Stimulated activated CD8-positive, alpha-beta memory T cell treated with anti-CD3 and anti-CD28 coated beads, Interleukin-4, amount 100 ng/mL, for 48 hours (primary cell): Measurements from ENCODE around the gene ECHDC3.
A peak's percentile ranks its signal among the peaks of the same experiment; 100 is the strongest.

Source experiments
- DNase-seq: peaks from one replicate; pipeline ENCODE4 v3.0.0-alpha.2; 2020

The ECHDC3 gene

GRCh38 chr10:11754620-11755019 lies 12.4 kb downstream of the ECHDC3 start:
- DNase-seq, result no peak

GRCh38 chr10:11755512-11756263 lies 13.5 kb downstream of the ECHDC3 start:
- no peak for DNase-seq

- no peak for DNase-seq
Observed at GRCh38 chr10:11756766-11757315, 14.7 kb downstream of the ECHDC3 start.

GRCh38 chr10:11757454-11757820 lies 15.3 kb downstream of the ECHDC3 start:
- DNase-seq, result no peak

- DNase-seq, result peak; percentile 91
Observed at GRCh38 chr10:11757821-11758463, 15.8 kb downstream of the ECHDC3 start.

GRCh38 chr10:11758527-11759236 lies 16.5 kb downstream of the ECHDC3 start:
- no peak for DNase-seq

GRCh38 chr10:11759347-11759746 lies 17.2 kb downstream of the ECHDC3 start:
- no peak for DNase-seq

GRCh38 chr10:11760151-11760550 lies 18.0 kb downstream of the ECHDC3 start:
- DNase-seq, result no peak

- DNase-seq, result no peak
Observed at GRCh38 chr10:11760861-11761260, 18.7 kb downstream of the ECHDC3 start.

GRCh38 chr10:11761431-11761830 lies 19.2 kb downstream of the ECHDC3 start:
- DNase-seq, result no peak

GRCh38 chr10:11762706-11763500 lies 20.7 kb downstream of the ECHDC3 start:
- no peak for DNase-seq

GRCh38 chr10:11763501-11763861 lies 21.3 kb downstream of the ECHDC3 start:
- DNase-seq, result no peak

- no peak for DNase-seq
Observed at GRCh38 chr10:11765141-11765540, 23.0 kb downstream of the ECHDC3 start.

GRCh38 chr10:11772575-11773288 lies 30.6 kb downstream of the ECHDC3 start:
- no peak for DNase-seq

GRCh38 chr10:11773761-11774441 lies 31.7 kb downstream of the ECHDC3 start:
- no peak for DNase-seq

- no peak for DNase-seq
Observed at GRCh38 chr10:11775412-11775811, 33.2 kb downstream of the ECHDC3 start.

- no peak for DNase-seq
Observed at GRCh38 chr10:11776080-11776479, 33.9 kb downstream of the ECHDC3 start.

GRCh38 chr10:11781114-11781513 lies 38.9 kb downstream of the ECHDC3 start:
- no peak for DNase-seq

- DNase-seq, result no peak
Observed at GRCh38 chr10:11782793-11783557, 40.8 kb downstream of the ECHDC3 start.

GRCh38 chr10:11783558-11783865 lies 41.3 kb downstream of the ECHDC3 start:
- no peak for DNase-seq

- no peak for DNase-seq
Observed at GRCh38 chr10:11787374-11787773, 45.2 kb downstream of the ECHDC3 start.
